Thoracic aorta (tissue), 2 donors: ENCODE measurements around the gene KDELR1. TPM values are rescaled to one million over a fixed set of nuclear protein-coding genes. Genes with fewer than 3 reads are reported as not detected.

Experiments
- ATAC-seq: fragments of 150-250 bp; one replicate; pipeline ENCODE4 v1.8.0; 2017; ENCODE audit warnings: low read depth; ENCODE audit not compliant: insufficient number of reproducible peaks, low FRiP score
- DNase-seq: peaks from one replicate; pipeline ENCODE4 v3.0.0-alpha.2; 2020; ENCODE audit warnings: low spot score
- H3K27ac ChIP-seq, 2 donors: fragments of 200-600 bp; sonication (generic); 1 replicate in 1 of 2; 2 replicates in 1 of 2; pipeline ENCODE4 v1.5.1; 2016; ENCODE audit warnings: mild to moderate bottlenecking in 2 of 2, moderate library complexity in 2 of 2
- H3K27me3 ChIP-seq: fragments of 200-600 bp; sonication (generic); replicated peaks from 2 replicates; pipeline ENCODE4 v1.6.0; 2016; ENCODE audit warnings: mild to moderate bottlenecking; ENCODE audit not compliant: insufficient read depth
- H3K36me3 ChIP-seq: fragments of 200-600 bp; sonication (generic); one replicate; pipeline ENCODE4 v1.5.1; 2016
- H3K4me1 ChIP-seq, 2 donors: fragments of 200-600 bp; sonication (generic); 1 replicate in 1 of 2; 2 replicates in 1 of 2; pipeline versions ENCODE4 v1.5.1 to v1.6.0; 2016; ENCODE audit warnings: low read depth in 2 of 2, mild to moderate bottlenecking in 1 of 2; ENCODE audit not compliant: control insufficient read depth in 1 of 2
- H3K4me3 ChIP-seq: fragments of 200-600 bp; sonication (generic); 2 replicates; pipeline ENCODE4 v1.5.1; 2016; ENCODE audit warnings: mild to moderate bottlenecking
- H3K9me3 ChIP-seq: fragments of 200-600 bp; sonication (generic); 2 replicates; pipeline ENCODE4 v1.5.1; 2016
- total RNA-seq, 2 donors: library from RNA; depleted of rRNA; stranded (reverse); fragments of >200 nt; gene quantifications; one replicate each; pipeline versions ENCODE4 v1.1.0 to v1.2.3, GENCODE V29; 2016
- TF ChIP-seq, protein P1 (sequence below): fragments of 200-600 bp; sonication (generic); IDR thresholded peaks from one replicate; pipeline ENCODE4 v1.5.1; 2019; ENCODE audit warnings: antibody characterized with exemption

KDELR1 gene
- total RNA-seq, 2 donors from 2014 or later, result 65.6 to 79.9 TPM

DNA sequence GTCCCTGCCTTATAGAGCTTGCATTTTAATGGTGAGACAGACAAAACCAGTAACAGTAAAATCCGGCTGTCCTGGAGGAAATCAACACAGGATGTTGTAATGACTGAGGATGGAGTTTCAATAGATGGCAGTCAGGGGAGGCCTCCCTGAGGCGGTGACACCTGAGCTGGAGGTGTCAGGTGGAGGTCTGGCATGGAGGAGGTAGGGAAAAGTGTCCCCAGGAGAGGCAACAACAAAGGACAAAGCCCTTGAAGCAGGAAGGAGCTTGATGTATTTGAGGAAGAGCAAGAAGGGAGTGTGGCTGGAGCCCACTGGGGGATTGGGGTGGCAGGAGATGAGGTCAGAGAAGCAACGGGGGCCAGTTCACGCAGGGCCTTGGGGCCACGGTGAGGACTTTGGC lies 9.9 kb upstream of the KDELR1 start:
- Histone ChIP-seq H3K9me3 (no peaks in the 10 kb centered on the region), H3K27me3 (peaks cover 13% of the 10 kb centered on the region), H3K36me3 (no peaks in the 10 kb centered on the region), H3K27ac (no peak overlapping the region), H3K4me3 (no peak overlapping the region), H3K4me1 (no peaks in the 10 kb centered on the region)
- DNase-seq (no peak), ATAC-seq (no peak)
- TF ChIP-seq, protein P1, sequence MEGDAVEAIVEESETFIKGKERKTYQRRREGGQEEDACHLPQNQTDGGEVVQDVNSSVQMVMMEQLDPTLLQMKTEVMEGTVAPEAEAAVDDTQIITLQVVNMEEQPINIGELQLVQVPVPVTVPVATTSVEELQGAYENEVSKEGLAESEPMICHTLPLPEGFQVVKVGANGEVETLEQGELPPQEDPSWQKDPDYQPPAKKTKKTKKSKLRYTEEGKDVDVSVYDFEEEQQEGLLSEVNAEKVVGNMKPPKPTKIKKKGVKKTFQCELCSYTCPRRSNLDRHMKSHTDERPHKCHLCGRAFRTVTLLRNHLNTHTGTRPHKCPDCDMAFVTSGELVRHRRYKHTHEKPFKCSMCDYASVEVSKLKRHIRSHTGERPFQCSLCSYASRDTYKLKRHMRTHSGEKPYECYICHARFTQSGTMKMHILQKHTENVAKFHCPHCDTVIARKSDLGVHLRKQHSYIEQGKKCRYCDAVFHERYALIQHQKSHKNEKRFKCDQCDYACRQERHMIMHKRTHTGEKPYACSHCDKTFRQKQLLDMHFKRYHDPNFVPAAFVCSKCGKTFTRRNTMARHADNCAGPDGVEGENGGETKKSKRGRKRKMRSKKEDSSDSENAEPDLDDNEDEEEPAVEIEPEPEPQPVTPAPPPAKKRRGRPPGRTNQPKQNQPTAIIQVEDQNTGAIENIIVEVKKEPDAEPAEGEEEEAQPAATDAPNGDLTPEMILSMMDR, result no peak

DNA sequence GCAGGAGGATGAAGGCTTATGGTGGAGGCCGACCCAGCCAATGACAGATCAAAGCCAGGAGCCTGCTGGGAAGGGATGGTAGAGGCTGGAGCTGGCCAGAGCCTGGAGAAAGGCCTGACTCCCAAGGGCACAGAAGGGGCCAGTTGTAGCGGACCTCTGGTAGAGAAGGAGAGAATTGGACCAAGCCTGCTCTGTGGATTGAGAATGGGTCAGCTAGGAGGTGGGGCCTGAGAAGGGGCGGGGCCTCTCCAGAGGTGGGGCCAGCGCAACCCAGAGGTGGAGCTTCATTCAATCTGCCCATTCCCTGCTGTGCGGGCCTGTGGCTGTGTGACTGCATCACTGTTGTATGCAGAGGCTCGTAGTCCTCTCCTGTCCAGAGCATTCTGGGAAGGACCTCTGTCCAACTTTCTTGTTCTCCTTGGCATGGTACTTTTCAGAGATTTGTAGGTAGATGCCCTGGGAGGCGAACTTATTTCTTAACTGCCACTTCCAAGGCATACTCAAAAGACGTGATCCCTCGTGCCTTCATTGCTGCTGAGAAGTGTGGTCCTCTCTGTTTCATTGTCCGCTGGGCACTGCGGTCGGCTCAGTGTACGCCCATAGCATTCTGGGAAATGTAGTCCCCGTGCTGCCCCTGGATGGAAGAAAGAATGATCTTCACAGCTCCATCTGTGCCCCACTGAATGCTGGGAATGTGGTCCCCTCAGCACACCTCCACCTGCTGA lies 8.8 kb upstream of the KDELR1 start:
- no peaks in the 10 kb centered on the region for H3K4me1 ChIP-seq
- no peaks in the 10 kb centered on the region for H3K9me3 ChIP-seq
- H3K4me3 ChIP-seq, result peak overlapping the region; percentile 62
- H3K36me3 ChIP-seq, result no peaks in the 10 kb centered on the region
- peak; percentile 41 for ATAC-seq
- H3K27me3 ChIP-seq, result peaks cover 17% of the 10 kb centered on the region
- H3K27ac ChIP-seq, result no peak overlapping the region
- TF ChIP-seq, protein P1, result no peak
- DNase-seq, result no peak

DNA sequence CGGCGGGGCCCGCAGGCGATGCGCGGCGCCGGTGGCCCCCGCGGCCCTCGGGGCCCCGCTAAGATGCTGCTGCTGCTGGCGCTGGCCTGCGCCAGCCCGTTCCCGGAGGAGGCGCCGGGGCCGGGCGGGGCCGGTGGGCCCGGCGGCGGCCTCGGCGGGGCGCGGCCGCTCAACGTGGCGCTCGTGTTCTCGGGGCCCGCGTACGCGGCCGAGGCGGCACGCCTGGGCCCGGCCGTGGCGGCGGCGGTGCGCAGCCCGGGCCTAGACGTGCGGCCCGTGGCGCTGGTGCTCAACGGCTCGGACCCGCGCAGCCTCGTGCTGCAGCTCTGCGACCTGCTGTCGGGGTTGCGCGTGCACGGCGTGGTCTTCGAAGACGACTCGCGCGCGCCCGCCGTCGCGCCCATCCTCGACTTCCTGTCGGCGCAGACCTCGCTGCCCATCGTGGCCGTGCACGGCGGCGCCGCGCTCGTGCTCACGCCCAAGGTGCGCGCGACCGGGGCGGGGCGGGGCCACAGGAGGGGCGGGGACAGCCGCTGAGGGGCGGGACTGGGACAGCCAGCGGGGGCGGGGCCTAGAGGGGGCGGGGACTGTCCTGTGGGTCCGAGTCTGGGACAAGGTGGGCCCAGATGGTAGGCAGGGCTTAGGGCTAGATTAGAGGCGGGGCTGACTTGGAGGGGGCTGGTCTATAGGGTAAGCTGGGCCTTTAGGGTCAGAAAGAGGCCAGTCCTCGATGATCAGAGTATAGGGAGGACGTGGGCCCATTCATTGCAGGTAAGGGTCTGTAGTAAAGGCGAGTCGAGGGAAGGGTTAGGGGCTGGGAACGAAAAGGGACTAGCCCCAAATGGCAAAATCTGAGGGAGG lies 7.3 kb upstream of the KDELR1 start:
- TF ChIP-seq, protein P1, result no peak
- peak overlapping the region; percentile 66 for H3K4me3 ChIP-seq
- no peaks in the 10 kb centered on the region for H3K9me3 ChIP-seq
- no peak overlapping the region for H3K27ac ChIP-seq
- DNase-seq (peak; percentile 21), ATAC-seq (no peak)
- H3K36me3 ChIP-seq, result no peaks in the 10 kb centered on the region
- H3K4me1 ChIP-seq, result peaks cover 0 to 6% of the 10 kb centered on the region in 2 donors
- peaks cover 17% of the 10 kb centered on the region for H3K27me3 ChIP-seq

DNA sequence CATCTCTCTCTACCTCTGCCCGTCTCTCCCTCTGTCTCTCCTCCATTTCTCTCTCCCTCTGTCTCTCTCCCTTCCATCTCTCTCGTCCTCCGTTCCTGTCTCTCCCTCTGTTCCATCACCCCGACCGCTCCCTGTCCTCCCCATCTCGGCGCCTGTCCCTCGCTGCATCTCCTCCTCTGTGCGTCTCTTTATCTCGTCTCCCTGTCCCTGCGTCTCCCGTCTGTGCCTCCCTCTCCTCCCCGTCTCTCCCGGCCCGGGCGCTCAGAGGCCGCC lies 6.7 kb upstream of the KDELR1 start:
- ATAC-seq, result no peak
- Histone ChIP-seq H3K9me3 (no peaks in the 10 kb centered on the region), H3K27ac (no peak overlapping the region), H3K4me3 (peak overlapping the region; percentile 66), H3K4me1 (peaks cover 2 to 9% of the 10 kb centered on the region in 2 donors), H3K36me3 (no peaks in the 10 kb centered on the region), H3K27me3 (peaks cover 17% of the 10 kb centered on the region)
- TF ChIP-seq, protein P1, result no peak
- no peak for DNase-seq

DNA sequence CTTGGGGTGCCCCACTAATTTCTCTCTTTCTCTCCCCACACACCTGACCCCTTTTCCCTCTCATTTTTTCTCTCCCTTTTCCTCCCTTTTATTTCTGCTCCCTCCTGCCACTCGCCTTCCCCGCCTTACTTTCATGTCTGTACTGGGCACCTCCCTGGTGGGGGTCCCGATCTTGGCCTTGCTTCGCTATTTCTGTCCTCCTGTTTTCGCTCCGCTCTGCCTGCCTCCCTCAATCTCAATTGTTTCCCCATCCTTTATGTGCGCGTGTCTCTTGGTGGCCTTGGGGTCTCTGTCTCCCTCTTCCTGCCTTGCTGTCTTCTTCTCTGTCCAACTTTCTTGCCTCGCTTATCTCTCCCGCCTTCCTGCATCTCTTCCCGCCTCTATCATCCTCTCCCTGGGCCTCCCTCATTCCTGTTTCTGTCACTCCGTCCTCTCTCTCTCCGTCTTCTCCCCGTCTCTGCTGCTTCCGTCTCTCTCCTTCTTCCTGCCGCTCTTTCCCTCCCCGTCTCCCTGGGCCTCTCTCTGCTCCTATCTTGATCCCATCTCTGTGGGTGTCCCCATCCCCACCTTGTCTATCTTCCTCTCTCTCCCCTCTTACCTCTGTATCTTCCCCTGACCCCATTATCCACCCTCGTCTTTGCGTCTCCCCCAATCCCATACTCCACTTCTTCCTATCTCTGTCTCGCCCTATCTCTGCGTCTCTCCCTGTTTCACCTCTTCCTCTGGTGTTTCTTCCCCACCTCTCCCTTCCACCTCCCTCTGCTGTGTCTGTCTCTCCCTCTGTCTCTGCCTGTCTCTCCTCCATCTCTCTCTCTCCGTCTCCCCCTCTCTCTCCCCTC lies 6.1 kb upstream of the KDELR1 start:
- no peak overlapping the region for H3K27ac ChIP-seq
- TF ChIP-seq, protein P1, result no peak

More for the DNA sequence above, 6.1 kb upstream of the KDELR1 start:
- DNase-seq, result no peak
- Histone ChIP-seq H3K9me3 (no peaks in the 10 kb centered on the region), H3K4me3 (peak overlapping the region; percentile 66), H3K36me3 (no peaks in the 10 kb centered on the region), H3K27me3 (peaks cover 21% of the 10 kb centered on the region), H3K4me1 (peaks cover 2 to 9% of the 10 kb centered on the region in 2 donors)
- ATAC-seq, result no peak
